GM18868 (cell line): ENCODE results near the gene NEURL2.
A peak's percentile ranks its signal among the peaks of the same experiment; 100 is the strongest.

Source experiments
- ATAC-seq: cut with Tn5 transposase; IDR thresholded peaks from one replicate; pipeline ENCODE4 v1.9.1; 2021; ENCODE audit warnings: mild to moderate bottlenecking, moderate library complexity; ENCODE audit not compliant: unreplicated experiment

The NEURL2 gene

DNA sequence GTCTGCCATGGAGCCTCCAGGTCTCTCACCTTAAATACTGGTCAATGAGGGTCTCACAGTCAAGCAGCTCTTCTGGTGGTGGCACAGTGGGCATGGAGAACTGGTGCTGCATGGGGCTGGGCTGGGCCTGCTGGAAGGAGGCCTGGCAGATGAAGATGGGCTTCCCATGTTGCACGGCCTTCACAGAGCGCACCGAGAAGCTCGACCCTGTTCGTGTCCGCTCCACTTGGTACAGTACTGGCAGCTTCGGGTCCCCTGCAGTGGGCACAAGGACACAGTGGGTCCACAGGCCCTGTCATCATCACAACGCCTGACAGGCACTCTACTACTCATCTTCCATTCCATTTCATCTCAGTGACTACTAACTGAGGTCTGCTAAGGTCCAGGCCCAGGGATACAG, 42.6 kb downstream of the NEURL2 start:
- no peak for ATAC-seq

DNA sequence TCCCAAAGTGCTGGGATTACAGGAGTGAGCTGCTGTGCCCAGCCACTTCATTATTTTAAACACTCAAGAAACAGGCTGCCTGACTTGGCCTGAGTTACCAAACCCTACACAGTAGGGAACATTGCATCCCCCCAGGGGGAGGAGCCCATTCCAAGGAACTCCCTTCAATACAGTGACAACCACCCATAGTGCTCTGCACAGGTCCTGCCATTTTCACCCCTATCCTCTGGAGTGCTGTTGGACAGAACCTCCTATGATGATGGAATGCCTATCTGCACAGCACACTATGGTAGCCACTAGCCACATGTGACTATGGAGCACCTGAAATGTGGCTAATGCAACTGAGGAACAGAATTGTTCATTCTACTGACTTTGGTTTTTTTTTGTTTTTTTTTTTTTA, 45.6 kb downstream of the NEURL2 start:
- no peak for ATAC-seq

DNA sequence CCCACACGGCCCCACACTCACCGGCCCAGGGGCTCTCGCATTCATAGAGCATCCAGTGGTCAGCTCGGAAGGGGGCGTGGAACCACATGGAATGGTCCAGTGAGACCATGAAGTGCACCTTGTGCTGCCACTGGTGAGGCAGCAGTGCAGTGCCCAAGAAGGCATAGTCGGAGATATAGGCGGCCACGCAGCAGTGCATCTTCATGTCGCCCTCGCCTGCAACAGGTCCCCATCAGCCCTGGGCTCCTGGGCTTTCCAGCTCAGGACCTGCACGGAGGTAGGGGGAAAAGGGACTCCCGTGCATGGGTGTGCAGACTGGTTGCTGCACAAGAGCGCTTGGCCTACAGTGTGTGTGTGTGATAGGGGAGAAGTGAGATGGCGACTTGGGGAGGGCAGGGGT, 47.5 kb downstream of the NEURL2 start:
- ATAC-seq, result no peak

DNA sequence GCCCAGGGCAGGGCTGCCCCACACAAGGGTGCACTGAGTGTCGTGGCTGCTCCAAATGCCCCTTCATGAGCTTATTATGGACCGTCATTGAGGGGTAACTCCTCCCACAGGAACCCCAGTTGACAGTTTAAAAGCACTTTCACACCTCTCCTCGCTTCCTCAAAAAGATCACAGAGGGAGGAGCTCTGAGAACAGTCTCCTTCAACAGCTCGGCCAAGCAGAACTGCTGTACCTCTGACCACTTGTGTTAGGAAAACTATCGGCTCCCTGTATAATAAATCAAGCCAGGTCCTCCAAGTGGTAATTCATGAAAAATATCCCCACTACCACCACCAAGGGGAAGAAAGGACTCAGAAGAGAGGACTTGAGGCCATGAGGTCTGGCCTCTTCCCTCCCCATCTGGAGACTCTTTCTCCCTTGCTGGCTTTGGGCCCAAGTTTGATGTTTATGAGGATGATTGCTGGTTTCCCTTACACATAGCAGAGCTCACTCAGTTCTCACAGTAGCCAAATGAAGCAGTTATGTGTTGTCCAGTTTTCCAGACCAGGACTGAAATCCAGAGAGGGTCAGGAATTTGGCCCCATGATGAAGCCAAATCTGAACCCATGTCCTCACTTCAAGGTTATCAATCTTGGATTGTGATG, 48.7 kb downstream of the NEURL2 start:
- ATAC-seq, result peak; percentile 86

DNA sequence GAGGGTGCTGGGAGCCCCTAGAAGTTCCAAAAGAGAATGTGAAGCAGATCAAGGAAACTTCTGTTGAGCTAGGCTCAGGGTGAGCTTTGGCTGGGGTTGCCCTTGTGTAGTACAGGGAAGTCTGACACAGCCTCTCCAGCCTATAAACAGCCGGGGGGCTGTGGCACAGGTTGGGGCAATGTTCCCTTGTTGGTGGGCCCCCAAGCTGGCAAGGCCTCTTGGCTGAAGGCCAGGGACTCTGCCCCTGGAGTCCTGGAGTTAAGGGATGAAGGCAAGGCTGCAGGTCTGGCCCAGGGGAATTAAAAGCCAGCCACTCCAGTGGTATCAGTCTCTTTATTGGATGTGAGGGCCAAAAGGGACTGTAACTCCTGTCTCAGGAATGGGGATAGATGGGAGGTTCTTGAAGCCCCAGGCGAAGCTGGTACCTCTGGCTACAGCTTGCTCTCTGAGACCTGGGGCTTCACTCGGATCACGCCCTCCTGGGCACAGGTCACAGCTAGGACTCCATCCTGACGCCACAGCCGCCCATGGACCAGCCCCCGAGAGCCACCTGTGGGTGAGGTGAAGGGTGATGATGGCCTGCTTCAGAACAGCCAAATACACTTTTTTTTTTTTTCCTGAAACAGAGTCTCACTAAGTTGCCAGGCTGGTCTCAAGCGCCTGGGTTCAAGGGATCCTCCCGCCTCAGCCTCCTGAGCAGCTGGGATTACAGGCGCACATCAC, 49.4 kb downstream of the NEURL2 start:
- no peak for ATAC-seq

DNA sequence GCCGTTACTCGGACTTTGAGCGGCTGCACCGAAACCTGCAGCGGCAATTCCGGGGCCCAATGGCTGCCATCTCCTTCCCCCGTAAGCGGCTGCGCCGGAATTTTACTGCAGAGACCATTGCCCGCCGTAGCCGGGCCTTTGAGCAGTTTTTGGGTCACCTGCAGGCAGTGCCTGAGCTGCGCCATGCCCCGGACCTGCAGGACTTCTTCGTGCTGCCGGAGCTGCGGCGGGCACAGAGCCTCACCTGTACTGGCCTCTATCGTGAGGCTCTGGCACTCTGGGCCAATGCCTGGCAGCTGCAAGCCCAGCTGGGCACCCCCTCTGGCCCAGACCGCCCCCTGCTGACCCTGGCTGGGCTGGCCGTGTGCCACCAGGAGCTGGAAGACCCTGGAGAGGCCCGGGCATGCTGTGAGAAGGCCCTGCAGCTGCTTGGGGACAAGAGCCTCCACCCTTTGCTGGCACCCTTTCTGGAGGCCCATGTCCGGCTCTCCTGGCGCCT, 50.3 kb downstream of the NEURL2 start:
- no peak for ATAC-seq
